ENCODE results near the gene SLC35E2B.
"Not testable (repeated sequence)": the region's sequence is repeated elsewhere in the genome, so short reads cannot be mapped to it uniquely, and the experiment has no call there.

GRCh38 chr1:1727131-1727651 is 34.6 kb upstream of the SLC35E2B start:
- TF ChIP-seq RAD21 (IDR thresholded peaks at IDR 0.05); JUND (IDR thresholded peaks at IDR 0.05); EGR1 (IDR thresholded peaks at IDR 0.05; ENCODE audit: low read depth in 2 of 2); CTCF (IDR thresholded peaks at IDR 0.05; ENCODE audit: low read depth, low read length, missing input control); MAX (IDR thresholded peaks at IDR 0.05); GABPA (IDR thresholded peaks at IDR 0.05 in 1 of 2, conservative IDR thresholded peaks at IDR 0.05 in 1 of 2); FOXA1 (IDR thresholded peaks at IDR 0.05); YY1 (IDR thresholded peaks at IDR 0.05): not testable (repeated sequence)

All from liver (tissue), 3 donors.